ENCODE measurements around the gene NXPH1.

- TF ChIP-seq EZH2 (IDR thresholded peaks at IDR 0.05; ENCODE audit: borderline replicate concordance, low read depth, low read length, poor library complexity, severe bottlenecking) (no peak), CTCF (conservative IDR thresholded peaks at IDR 0.05; ENCODE audit: low read depth, low read length) (no peak)
Measured at GRCh38 chr7:8699875-8700624, 266.6 kb downstream of the NXPH1 start.

Data from A673 (cell line).